ENCODE results near the gene FAM120B.

The FAM120B gene

GRCh38 chr6:170289951-170290295 is 16.6 kb upstream of the FAM120B start:
- no peak overlapping the region for H2AFZ ChIP-seq (ENCODE audit: low read length)
- H4K20me1 ChIP-seq (ENCODE audit: insufficient read depth, low read length): no peaks in the 10 kb centered on the region
- H3K4me2 ChIP-seq (ENCODE audit: low read length): peak overlapping the region; percentile 54
- peaks cover 5% of the 10 kb centered on the region for H3K27me3 ChIP-seq (ENCODE audit: insufficient read depth, low read length)
- no peak overlapping the region for H3K27ac ChIP-seq (ENCODE audit: low read depth, low read length, poor library complexity, severe bottlenecking)
- no peaks in the 10 kb centered on the region for H3K9me2 ChIP-seq (ENCODE audit: low read depth, low read length)
- H3F3A ChIP-seq (ENCODE audit: insufficient read depth, low read length): 0 out of 2 replicates have a peak, but pooled peaks cover 6% of the 10 kb centered on the region
- H3K36me3 ChIP-seq (ENCODE audit: insufficient read depth, low read length): no peaks in the 10 kb centered on the region
- H3K9ac ChIP-seq (ENCODE audit: low read length): peak overlapping the region; percentile 20; the same call in 1 of the 2 replicates
- H3K79me2 ChIP-seq (ENCODE audit: insufficient read depth, low read length): no peaks in the 10 kb centered on the region
- H3K4me1 ChIP-seq (ENCODE audit: insufficient read depth, low read length, severe bottlenecking): peaks cover 29% of the 10 kb centered on the region
- TF ChIP-seq CTCF (IDR thresholded peaks at IDR 0.05; ENCODE audit: low read length) (no peak), EZH2 (IDR thresholded peaks at IDR 0.05; ENCODE audit: borderline replicate concordance, low read length) (no peak)
- no peaks in the 10 kb centered on the region for H3K9me3 ChIP-seq (ENCODE audit: low read length)
- H3K4me3 ChIP-seq (ENCODE audit: low read depth, low read length, poor library complexity, severe bottlenecking): peak overlapping the region; percentile 58

GRCh38 chr6:170290296-170291128 is 16.0 kb upstream of the FAM120B start, which contains the start of gene DLL1:
TSS of gene DLL1 (minus strand) at chr6:170291078. CDS start at chr6:170290139, 939 bp downstream.
- no peak within 1 kb of the TSS for H2AFZ ChIP-seq (ENCODE audit: low read length)
- H3K4me2 ChIP-seq (ENCODE audit: low read length): peak within 1 kb of the TSS; percentile 67
- peak within 1 kb of the TSS; percentile 58 for H3K4me3 ChIP-seq (ENCODE audit: low read depth, low read length, poor library complexity, severe bottlenecking)
- H3K9me3 ChIP-seq (ENCODE audit: low read length): no peaks in the 10 kb centered on the region
- TF ChIP-seq EZH2 (IDR thresholded peaks at IDR 0.05; ENCODE audit: borderline replicate concordance, low read length) (no peak), CTCF (IDR thresholded peaks at IDR 0.05; ENCODE audit: low read length) (no peak)
- H3K36me3 ChIP-seq (ENCODE audit: insufficient read depth, low read length): no peaks in the 10 kb centered on the region
- H3K9me2 ChIP-seq (ENCODE audit: low read depth, low read length): no peaks in the 10 kb centered on the region
- H3K27ac ChIP-seq (ENCODE audit: low read depth, low read length, poor library complexity, severe bottlenecking): no peak within 1 kb of the TSS
- H3K79me2 ChIP-seq (ENCODE audit: insufficient read depth, low read length): no peaks in the 10 kb centered on the region
- no peaks in the 10 kb centered on the region for H4K20me1 ChIP-seq (ENCODE audit: insufficient read depth, low read length)
- H3F3A ChIP-seq (ENCODE audit: insufficient read depth, low read length): 0 out of 2 replicates have a peak, but pooled peaks cover 6% of the 10 kb centered on the region
- H3K9ac ChIP-seq (ENCODE audit: low read length): peak within 1 kb of the TSS; percentile 20; the same call in 1 of the 2 replicates
- H3K4me1 ChIP-seq (ENCODE audit: insufficient read depth, low read length, severe bottlenecking): peaks cover 35% of the 10 kb centered on the region
- H3K27me3 ChIP-seq (ENCODE audit: insufficient read depth, low read length): peaks cover 10% of the 10 kb centered on the region

- no peaks in the 10 kb centered on the region for H3K79me2 ChIP-seq (ENCODE audit: insufficient read depth, low read length)
- peak; percentile 31; the same call in 1 of the 2 replicates for TF ChIP-seq CTCF (IDR thresholded peaks at IDR 0.05; ENCODE audit: low read length)
- TF ChIP-seq EZH2 (IDR thresholded peaks at IDR 0.05; ENCODE audit: borderline replicate concordance, low read length): no peak
- H3K9ac ChIP-seq (ENCODE audit: low read length): no peak overlapping the region
- no peak overlapping the region for H3K27ac ChIP-seq (ENCODE audit: low read depth, low read length, poor library complexity, severe bottlenecking)
- H3K4me1 ChIP-seq (ENCODE audit: insufficient read depth, low read length, severe bottlenecking): peaks cover 43% of the 10 kb centered on the region
- peak overlapping the region; percentile 58 for H3K4me3 ChIP-seq (ENCODE audit: low read depth, low read length, poor library complexity, severe bottlenecking)
- H2AFZ ChIP-seq (ENCODE audit: low read length): no peak overlapping the region
- H3F3A ChIP-seq (ENCODE audit: insufficient read depth, low read length): 0 out of 2 replicates have a peak, but pooled peaks cover 6% of the 10 kb centered on the region
- H3K27me3 ChIP-seq (ENCODE audit: insufficient read depth, low read length): peaks cover 10% of the 10 kb centered on the region
- H3K9me2 ChIP-seq (ENCODE audit: low read depth, low read length): no peaks in the 10 kb centered on the region
- no peaks in the 10 kb centered on the region for H3K9me3 ChIP-seq (ENCODE audit: low read length)
- H4K20me1 ChIP-seq (ENCODE audit: insufficient read depth, low read length): no peaks in the 10 kb centered on the region
- H3K4me2 ChIP-seq (ENCODE audit: low read length): peak overlapping the region; percentile 67
- H3K36me3 ChIP-seq (ENCODE audit: insufficient read depth, low read length): no peaks in the 10 kb centered on the region
Observed at GRCh38 chr6:170291271-170292110, 15.1 kb upstream of the FAM120B start.
